Measurements from ENCODE around the gene SEPTIN7.

The SEPTIN7 gene

GRCh38 chr7:35802102-35802466, 1.2 kb downstream of the SEPTIN7 start:
- Histone ChIP-seq H3K4me1 (peaks cover 10% of the 10 kb centered on the region), H3K27me3 (ENCODE audit: control insufficient read depth, insufficient read depth, low read length) (no peaks in the 10 kb centered on the region), H3K4me3 (ENCODE audit: low read depth, low read length) (peak overlapping the region; percentile 84), H3K9me3 (ENCODE audit: control insufficient read depth, low read length) (no peaks in the 10 kb centered on the region), H3K79me2 (peaks cover 35% of the 10 kb centered on the region), H3K9ac (peak overlapping the region; percentile 56), H2AFZ (peak overlapping the region; percentile 76), H3K36me3 (ENCODE audit: control insufficient read depth, insufficient read depth, low read length) (no peaks in the 10 kb centered on the region), H3K4me2 (ENCODE audit: low read length) (peak overlapping the region; percentile 80), H3K27ac (peak overlapping the region; percentile 95)
- TF ChIP-seq CTCF (IDR thresholded peaks at IDR 0.05): no peak

- Histone ChIP-seq H3K4me2 (ENCODE audit: low read length) (peak overlapping the region; percentile 80), H3K4me1 (peaks cover 10% of the 10 kb centered on the region), H2AFZ (no peak overlapping the region), H3K79me2 (peaks cover 38% of the 10 kb centered on the region), H3K36me3 (ENCODE audit: control insufficient read depth, insufficient read depth, low read length) (no peaks in the 10 kb centered on the region), H3K27ac (no peak overlapping the region), H3K9ac (no peak overlapping the region), H3K27me3 (ENCODE audit: control insufficient read depth, insufficient read depth, low read length) (no peaks in the 10 kb centered on the region), H3K9me3 (ENCODE audit: control insufficient read depth, low read length) (no peaks in the 10 kb centered on the region), H3K4me3 (ENCODE audit: low read depth, low read length) (peak overlapping the region; percentile 84)
- no peak for TF ChIP-seq CTCF (IDR thresholded peaks at IDR 0.05)
Observed at GRCh38 chr7:35802649-35803048, 1.8 kb downstream of the SEPTIN7 start.

- Histone ChIP-seq H3K9ac (no peak overlapping the region), H2AFZ (no peak overlapping the region), H3K4me3 (ENCODE audit: low read depth, low read length) (no peak overlapping the region), H3K36me3 (ENCODE audit: control insufficient read depth, insufficient read depth, low read length) (no peaks in the 10 kb centered on the region), H3K4me2 (ENCODE audit: low read length) (no peak overlapping the region), H3K27ac (no peak overlapping the region), H3K4me1 (peaks cover 10% of the 10 kb centered on the region), H3K9me3 (ENCODE audit: control insufficient read depth, low read length) (no peaks in the 10 kb centered on the region), H3K27me3 (ENCODE audit: control insufficient read depth, insufficient read depth, low read length) (no peaks in the 10 kb centered on the region), H3K79me2 (peaks cover 56% of the 10 kb centered on the region)
- no peak for TF ChIP-seq CTCF (IDR thresholded peaks at IDR 0.05)
Observed at GRCh38 chr7:35804231-35804970, 3.5 kb downstream of the SEPTIN7 start.

- Histone ChIP-seq H3K27ac (no peak overlapping the region), H3K79me2 (peaks cover 70% of the 10 kb centered on the region), H3K9me3 (ENCODE audit: control insufficient read depth, low read length) (no peaks in the 10 kb centered on the region), H3K36me3 (ENCODE audit: control insufficient read depth, insufficient read depth, low read length) (no peaks in the 10 kb centered on the region), H2AFZ (no peak overlapping the region), H3K4me1 (peaks cover 10% of the 10 kb centered on the region), H3K9ac (no peak overlapping the region), H3K4me3 (ENCODE audit: low read depth, low read length) (no peak overlapping the region), H3K27me3 (ENCODE audit: control insufficient read depth, insufficient read depth, low read length) (no peaks in the 10 kb centered on the region), H3K4me2 (ENCODE audit: low read length) (no peak overlapping the region)
- no peak for TF ChIP-seq CTCF (IDR thresholded peaks at IDR 0.05)
Observed at GRCh38 chr7:35805876-35806275, 5.0 kb downstream of the SEPTIN7 start.

GRCh38 chr7:35816514-35816913, 15.7 kb downstream of the SEPTIN7 start:
- Histone ChIP-seq H3K9ac (no peak overlapping the region), H2AFZ (no peak overlapping the region), H3K4me3 (ENCODE audit: low read depth, low read length) (no peak overlapping the region), H3K4me1 (no peaks in the 10 kb centered on the region), H3K36me3 (ENCODE audit: control insufficient read depth, insufficient read depth, low read length) (no peaks in the 10 kb centered on the region), H3K4me2 (ENCODE audit: low read length) (no peak overlapping the region), H3K79me2 (peaks cover 49% of the 10 kb centered on the region), H3K27ac (no peak overlapping the region), H3K9me3 (ENCODE audit: control insufficient read depth, low read length) (no peaks in the 10 kb centered on the region), H3K27me3 (ENCODE audit: control insufficient read depth, insufficient read depth, low read length) (no peaks in the 10 kb centered on the region)
- no peak for TF ChIP-seq CTCF (IDR thresholded peaks at IDR 0.05)
